ENCODE results near the gene TARBP1.

GRCh38 chr1:234489698-234490077 is 10.7 kb upstream of the TARBP1 start:
- no peak for TF ChIP-seq POLR2A (IDR thresholded peaks at IDR 0.05)
- TF ChIP-seq CTCF (IDR thresholded peaks at IDR 0.05) = no peak

Data from esophagus squamous epithelium (tissue), 4 donors.